ENCODE results near the gene IL15RA. TPM values are rescaled to one million over a fixed set of nuclear protein-coding genes. Genes with fewer than 3 reads are reported as not detected.

The IL15RA gene
- total and polyA plus RNA-seq, 2 of the 8 experiments (the other 6 are each of a cell fraction or from before 2014, with no cell fraction given): 1.3 to 1.4 TPM

GRCh38 chr10:5945190-5945509 is 32.2 kb downstream of the IL15RA start (continued):
- TF ChIP-seq EGR1 (IDR thresholded peaks at IDR 0.05; ENCODE audit: borderline replicate concordance, low read depth, low read length): no peak
